Anterior cingulate cortex (tissue), 58 donors: ENCODE data around the gene SECISBP2.

Source experiments
- DNase-seq, 58 donors: peaks; one replicate each; lab custom pipeline; 2025; lab: John Stamatoyannopoulos, UW

SECISBP2 gene

DNA sequence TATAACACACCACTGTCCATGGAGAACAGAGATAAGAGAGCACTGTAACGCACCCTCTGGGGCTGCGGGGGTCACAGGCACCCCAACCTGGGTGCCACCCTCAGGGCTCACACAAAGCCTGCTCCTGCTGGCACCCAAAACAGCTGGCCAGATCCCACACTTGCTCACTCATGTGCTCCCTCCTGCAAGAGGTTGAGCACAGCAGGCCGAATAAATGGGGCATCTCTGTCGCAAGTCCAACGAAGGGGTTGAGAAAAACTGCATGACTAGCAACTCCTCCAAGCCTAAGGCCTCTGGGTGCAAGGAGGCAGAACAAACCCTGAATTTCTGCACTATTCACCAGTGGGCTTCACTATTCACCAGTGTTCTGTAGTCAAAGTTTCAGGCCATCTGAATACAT is 80.3 kb downstream of the SECISBP2 start:
- DNase-seq = no peak

- peak in 1 of 58 donors; percentile 31 for DNase-seq
Observed at GRCh38 chr9:89400403-89401116, 82.3 kb downstream of the SECISBP2 start.

GRCh38 chr9:89402695-89403427 is 84.6 kb downstream of the SECISBP2 start:
- DNase-seq = no peak

DNA sequence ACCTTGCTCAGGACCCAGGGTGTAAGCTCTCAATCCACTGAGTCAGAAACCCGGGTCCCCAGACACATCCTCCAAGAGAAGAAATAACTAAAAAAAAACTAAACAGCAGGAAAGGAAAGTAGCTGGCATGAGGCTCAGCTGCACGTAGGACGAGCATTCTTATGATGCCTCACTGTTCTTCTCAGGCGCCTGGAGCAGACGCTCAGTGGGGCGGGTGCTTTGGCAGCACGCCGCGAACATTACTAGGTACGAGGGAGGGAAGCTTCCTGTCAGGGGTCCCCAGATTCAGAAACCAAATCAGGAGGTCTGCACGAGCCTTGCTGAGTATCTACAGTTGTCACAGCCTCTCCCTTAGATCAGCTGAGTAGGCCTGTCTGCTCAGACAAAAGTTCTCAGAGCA is 85.8 kb downstream of the SECISBP2 start:
- peak in 13 of 58 donors; percentile 19 to 52 (median 32) for DNase-seq

- peak in 17 of 58 donors; percentile 19 to 66 (median 40) for DNase-seq
Observed at GRCh38 chr9:89405826-89406225, 87.5 kb downstream of the SECISBP2 start.

- no peak for DNase-seq
Observed at GRCh38 chr9:89407070-89407469, 88.8 kb downstream of the SECISBP2 start.

DNA sequence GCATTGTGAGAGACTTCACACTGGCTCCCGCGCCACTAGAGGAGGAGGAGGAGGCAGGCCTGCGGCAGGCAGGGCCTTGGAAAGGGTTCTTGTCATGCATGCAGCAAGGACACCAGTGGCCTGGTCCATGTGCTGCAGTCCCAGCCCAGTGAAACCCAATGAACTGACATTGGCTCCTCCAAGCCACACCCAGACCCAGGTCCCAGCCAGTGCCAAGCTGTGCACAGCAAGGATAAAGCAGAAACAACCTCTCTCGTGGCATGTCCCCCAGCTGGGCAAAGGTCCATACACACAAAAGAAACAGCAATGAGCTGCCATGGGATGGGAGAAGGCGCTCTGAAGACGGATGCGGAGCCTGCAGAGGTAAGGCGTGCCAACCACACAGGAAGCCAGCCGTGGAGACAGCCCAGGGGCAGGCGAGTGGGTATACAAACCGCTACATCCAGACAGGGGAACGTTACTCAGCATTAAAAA is 90.4 kb downstream of the SECISBP2 start:
- DNase-seq = peak in 9 of 58 donors; percentile 18 to 57 (median 34)
